ENCODE measurements around the gene NEURL3.
"Not testable (repeated sequence)": the region's sequence is repeated elsewhere in the genome, so short reads cannot be mapped to it uniquely, and the experiment has no call there.

Gene NEURL3

DNA sequence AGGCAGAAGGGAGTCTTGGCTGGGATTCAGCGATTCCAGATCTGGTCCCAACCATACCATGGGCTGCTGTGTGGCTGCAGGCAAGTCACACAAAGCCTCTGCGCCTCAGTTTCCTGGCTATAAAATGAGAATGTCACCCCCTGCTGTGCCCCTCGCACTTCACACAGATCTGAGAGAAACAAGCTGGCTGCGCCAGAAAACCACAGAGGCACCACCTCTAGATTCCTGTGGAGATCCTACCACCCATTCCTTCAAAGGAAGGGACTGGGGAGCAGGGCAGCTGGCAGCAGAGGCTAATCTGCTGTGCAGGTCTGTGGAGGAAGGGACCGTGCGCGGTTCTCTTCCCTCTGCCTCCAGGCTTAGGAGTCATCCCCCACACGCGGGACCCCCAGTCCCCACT, 19.8 kb downstream of the NEURL3 start:
- DNase-seq (ENCODE audit: low read depth in 2 of 2): no peak

DNA sequence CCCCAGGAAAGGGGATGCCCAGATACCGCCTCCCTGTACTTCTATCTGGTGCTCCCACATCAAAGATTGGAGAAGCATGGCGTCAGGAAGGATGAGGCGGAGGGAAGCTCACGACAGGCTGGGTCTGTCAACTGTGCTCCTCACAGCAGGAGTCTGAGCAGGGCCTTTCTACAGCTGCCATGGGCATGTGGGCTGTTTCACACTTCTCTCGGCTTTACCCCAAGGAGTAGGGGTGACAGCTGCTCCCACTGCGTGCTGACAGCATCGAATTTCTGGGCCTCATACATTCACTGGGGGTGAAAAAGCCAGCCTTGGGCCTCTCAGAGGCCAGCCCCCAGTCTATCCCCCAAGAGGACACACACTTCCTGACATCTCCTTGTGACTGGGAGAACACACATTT, 21.1 kb downstream of the NEURL3 start:
- no peak for DNase-seq (ENCODE audit: low read depth in 2 of 2)

DNA sequence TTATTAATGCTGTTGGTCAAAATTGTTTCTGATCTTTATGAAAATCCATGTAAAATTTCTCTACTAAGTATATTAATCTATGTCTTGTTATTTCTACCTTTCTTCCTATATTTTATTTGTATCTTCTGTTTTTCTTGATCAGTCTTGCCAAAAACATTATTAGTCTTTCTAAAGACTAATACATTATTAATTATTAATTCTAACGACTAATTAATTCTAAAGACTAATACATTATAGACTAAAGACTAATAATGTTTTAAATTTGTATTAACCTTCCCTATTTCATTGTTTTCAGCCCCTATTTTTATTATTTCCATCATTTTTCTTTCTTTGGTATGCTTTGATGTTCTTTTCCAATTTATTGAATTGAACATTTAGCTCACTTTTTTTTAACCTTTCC, 27.7 kb downstream of the NEURL3 start:
- DNase-seq (ENCODE audit: low read depth in 2 of 2): no peak

DNA sequence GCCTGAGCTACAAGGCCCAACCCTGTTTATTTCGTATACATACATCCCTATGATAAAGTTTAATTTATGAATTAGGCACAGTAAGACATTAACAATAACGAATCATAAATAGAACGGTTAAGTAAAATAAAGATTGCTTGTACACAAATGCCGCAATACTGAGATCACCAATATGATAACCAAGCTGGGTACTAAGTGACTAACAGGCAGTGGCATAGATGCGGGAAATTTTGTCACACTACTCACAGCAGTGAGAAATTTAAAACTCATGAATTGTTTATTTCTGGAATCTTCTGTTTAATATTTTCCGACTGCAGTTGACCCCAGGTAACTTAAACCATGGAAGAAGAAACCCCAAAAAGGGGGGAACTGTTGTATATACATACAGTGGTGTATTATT, 33.4 kb downstream of the NEURL3 start:
- DNase-seq (ENCODE audit: low read depth in 2 of 2): no peak

DNA sequence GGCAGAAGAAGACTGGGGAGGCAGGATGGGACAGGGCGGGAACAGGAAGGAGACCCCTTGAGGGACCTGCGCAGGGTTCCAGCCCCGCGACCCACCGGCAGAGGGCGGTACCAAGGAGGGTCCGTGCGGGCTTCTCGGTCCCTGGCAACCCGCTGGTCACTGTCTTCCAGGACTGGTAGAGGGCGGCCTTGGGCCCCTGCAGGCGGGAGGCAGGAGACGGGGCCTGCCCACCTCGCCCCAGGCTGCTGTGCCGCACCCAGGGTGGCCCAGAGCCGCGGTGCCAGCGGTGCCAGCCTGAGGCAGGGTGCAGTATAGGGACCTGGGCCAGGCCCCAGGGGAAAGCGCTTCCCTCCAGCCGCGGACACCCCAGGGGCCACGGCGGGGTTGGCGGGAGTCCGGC, 34.5 kb downstream of the NEURL3 start:
- peak; percentile 6 to 40 for DNase-seq (ENCODE audit: low read depth in 2 of 2)

DNA sequence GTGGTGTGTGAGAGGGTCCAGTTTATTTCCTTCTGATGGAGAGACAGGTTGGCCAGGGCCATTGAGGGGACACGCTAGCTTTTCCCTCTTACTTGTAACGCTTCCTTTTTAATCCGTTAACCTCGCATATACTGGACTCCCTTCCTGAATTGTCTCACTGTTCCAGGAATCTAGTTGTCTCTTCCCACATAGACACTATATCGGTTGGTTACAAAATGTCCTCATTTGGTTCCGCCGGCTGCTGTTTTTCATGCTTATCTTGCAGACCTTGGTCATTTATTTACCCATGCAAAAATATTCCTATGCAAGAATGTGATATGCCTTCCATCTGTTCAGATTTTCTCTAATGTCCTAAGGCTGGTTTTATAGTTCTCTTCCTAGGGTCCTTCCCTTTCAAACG, 35.0 kb downstream of the NEURL3 start:
- DNase-seq (ENCODE audit: low read depth in 2 of 2): no peak

DNA sequence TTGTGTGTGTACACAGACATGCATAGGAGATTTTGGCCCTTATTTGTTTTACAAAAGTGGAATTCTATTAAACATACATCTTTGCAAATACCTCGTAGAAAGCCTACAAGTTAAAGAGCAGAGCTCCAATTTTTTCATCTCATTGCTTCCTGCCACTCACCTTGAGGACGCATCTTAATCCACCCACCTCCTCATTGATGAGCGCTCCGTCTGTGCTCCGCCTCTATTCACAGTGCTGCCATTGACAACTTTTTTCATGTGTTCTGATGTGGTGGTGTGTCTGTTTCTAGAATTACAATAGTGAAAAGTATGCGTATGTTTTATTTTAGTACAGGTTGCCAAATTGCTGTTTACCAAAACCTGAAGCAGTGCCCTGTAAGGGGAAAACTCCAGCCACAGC, 36.3 kb downstream of the NEURL3 start:
- DNase-seq (ENCODE audit: low read depth in 2 of 2): no peak

DNA sequence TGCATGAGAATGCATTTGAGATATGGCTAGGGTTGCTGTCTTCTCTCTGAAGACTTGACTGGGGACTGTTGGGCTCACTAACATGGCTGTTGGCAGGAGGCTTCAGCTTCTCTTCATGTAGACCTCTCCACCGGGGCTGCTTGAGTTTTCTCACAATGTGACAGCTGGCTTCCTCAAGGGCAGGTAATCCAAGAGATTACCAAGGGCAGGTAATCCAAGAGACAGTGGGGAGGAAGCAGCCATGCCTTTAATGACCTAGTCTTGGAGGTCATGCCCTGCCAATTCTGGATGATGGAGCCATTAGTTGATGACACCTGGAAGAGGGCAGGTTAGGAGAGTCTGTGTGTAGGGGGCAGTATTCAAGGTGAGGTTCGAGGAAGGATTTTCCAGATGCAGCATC, 40.5 kb downstream of the NEURL3 start:
- DNase-seq (ENCODE audit: low read depth in 2 of 2): no peak

DNA sequence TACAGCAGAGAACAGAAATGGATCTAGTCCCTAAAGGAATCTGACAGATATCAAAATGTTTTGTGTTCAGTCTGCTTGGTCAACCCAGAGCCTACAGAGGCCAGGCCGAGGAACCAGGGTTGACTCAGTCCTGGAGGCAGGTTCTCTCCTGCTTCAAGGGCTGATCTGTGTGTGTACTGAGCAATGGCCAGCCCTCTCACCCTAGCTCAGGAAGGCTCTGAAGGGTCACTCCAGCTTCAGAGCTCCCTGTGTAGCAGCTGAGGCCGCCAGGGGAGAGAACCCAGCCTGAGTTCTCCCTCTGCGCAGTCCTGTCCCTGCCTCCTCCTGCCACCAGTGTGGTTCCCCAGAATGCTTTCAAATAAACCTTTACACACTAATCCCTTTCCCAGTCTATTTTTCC, 41.1 kb downstream of the NEURL3 start:
- no peak for DNase-seq (ENCODE audit: low read depth in 2 of 2)

DNA sequence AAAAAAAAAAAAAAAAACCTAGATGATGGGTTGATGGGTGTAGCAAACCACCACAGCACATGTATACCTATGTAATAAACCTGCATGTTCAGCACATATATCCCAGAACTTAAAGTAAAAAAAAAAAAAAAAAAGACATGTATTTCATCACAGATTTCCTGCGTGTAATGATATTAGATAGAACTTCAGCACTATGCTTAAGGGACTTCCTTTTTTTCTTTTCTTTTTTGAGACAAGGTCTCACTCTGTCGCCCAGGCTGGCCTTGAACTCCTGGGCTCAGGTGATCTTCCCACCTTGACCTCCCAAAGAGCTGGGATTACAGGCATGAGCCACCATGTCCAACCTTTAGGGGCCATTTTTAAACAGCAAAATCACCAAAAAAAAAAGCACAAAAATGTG, 42.0 kb downstream of the NEURL3 start:
- DNase-seq (ENCODE audit: low read depth in 2 of 2): no peak

DNA sequence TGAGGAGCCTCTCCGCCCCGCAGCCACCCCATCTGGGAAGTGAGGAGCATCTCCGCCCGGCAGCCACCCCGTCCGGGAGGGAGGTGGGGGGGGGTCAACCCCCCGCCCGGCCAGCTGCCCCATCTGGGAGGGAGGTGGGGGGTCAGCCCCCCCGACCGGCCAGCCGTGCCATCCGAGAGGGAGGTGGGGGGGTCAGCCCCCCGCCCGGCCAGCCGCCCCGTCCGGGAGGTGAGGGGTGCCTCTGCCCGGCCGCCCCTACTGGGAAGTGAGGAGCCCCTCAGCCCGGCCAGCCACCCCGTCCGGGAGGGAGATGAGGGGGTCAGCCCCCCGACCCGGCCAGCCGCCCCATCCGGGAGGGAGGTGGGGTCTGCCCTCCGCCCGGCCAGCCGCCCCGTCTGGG, 43.5 kb downstream of the NEURL3 start:
- DNase-seq (ENCODE audit: low read depth in 2 of 2): not testable (repeated sequence)

DNA sequence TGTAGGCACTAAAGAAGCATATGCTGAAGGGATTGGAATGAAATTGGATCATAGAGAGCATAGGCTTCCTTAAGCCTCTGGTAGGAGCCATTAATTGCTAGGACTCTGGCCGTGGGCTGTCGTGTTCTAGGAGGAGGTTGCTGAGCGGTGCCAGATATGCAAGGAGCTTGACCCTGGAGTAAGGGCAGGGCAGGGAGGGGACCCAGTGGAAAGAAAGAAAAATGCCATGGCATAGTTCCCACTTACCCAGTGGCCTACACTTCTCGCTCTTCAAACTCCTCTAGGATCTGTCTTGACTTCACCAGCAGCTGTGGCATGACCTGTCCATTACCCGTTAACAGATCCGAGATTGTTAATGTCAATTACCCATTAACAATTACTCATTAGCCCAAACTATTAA, 53.1 kb downstream of the NEURL3 start:
- no peak for DNase-seq (ENCODE audit: low read depth in 2 of 2)

DNA sequence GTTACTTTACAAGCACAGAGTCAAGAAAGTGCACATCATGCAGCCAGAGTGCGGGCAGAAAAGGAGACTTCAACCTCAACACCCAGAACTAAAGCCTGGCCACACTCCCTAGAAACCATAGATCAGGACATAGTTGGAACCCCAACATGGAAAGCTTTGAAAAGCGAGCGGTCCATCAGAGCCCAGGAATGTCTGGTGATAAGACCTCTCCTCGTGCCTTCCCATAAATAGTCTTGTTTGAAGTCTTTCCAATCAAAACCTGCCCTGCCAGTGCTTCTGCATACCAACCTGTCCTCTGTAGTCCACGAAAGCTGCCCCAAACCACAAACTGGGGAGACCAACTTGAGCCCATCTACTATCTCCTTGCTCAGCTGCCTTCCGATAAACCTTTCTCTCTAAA, 55.5 kb downstream of the NEURL3 start:
- no peak for DNase-seq (ENCODE audit: low read depth in 2 of 2)

DNA sequence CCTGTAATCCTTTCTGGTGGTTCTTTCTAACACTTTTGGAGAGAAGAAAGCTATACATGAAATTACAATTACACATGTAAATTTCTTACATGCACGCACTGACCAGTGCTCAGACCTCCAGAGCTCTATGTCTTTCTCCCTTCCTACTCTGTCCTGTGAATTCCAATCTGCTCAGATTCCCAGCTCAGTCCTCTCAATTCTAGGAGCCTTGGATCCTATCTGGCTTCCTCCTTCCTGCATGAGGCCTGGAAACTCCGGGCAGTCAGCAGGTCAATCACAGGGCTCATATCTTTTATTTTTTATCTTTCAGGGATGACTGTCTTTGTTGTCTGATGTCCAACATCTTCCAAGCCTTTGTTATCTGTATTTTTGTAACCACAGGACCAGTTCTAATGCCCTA, 56.0 kb downstream of the NEURL3 start:
- no peak for DNase-seq (ENCODE audit: low read depth in 2 of 2)

DNA sequence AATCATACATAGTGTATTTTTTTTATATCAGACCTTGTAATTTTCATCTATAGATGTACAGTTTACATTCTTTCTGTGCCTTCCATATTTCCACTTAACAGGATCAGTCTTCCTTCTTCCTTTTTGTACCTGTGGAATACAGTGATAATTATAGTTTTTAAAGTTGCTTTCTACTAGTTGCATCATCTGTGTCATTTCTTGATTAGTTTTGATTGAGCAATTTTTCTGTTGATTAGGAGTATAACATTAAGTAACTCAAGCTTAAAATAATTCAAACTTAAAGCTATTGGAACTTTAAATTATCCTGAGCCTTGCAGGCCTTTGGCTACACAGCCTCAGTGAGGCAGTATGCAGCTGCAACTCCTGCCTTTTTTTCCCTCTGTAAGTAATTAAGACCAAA, 57.4 kb downstream of the NEURL3 start:
- no peak for DNase-seq (ENCODE audit: low read depth in 2 of 2)

Measured in stimulated activated CD8-positive, alpha-beta memory T cell treated with anti-CD3 and anti-CD28 coated beads, Interleukin-2, amount 100 ng/mL, for 1 hour (primary cell).